Measurements from ENCODE around the gene TLR1.

- TF ChIP-seq, protein P1, sequence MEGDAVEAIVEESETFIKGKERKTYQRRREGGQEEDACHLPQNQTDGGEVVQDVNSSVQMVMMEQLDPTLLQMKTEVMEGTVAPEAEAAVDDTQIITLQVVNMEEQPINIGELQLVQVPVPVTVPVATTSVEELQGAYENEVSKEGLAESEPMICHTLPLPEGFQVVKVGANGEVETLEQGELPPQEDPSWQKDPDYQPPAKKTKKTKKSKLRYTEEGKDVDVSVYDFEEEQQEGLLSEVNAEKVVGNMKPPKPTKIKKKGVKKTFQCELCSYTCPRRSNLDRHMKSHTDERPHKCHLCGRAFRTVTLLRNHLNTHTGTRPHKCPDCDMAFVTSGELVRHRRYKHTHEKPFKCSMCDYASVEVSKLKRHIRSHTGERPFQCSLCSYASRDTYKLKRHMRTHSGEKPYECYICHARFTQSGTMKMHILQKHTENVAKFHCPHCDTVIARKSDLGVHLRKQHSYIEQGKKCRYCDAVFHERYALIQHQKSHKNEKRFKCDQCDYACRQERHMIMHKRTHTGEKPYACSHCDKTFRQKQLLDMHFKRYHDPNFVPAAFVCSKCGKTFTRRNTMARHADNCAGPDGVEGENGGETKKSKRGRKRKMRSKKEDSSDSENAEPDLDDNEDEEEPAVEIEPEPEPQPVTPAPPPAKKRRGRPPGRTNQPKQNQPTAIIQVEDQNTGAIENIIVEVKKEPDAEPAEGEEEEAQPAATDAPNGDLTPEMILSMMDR (IDR thresholded peaks at IDR 0.05): no peak
- no peak for TF ChIP-seq POLR2A (IDR thresholded peaks at IDR 0.05)
Observed at GRCh38 chr4:38788317-38788716, 16.3 kb downstream of the TLR1 start.

Data from tibial nerve (tissue), 3 donors.